HG03565 (cell line): ENCODE results near the gene RAB44.

ENCODE experiments used
- ATAC-seq: cut with Tn5 transposase; IDR thresholded peaks from one replicate; pipeline ENCODE4 v1.9.1; 2021; ENCODE audit warnings: mild to moderate bottlenecking, moderate library complexity; ENCODE audit not compliant: unreplicated experiment

RAB44 gene

GRCh38 chr6:36685166-36685924, 12.3 kb upstream of the RAB44 start:
- no peak for ATAC-seq

GRCh38 chr6:36685926-36686667, 11.5 kb upstream of the RAB44 start:
- no peak for ATAC-seq

GRCh38 chr6:36686668-36687513, 10.7 kb upstream of the RAB44 start:
- no peak for ATAC-seq

GRCh38 chr6:36688063-36688738, 9.4 kb upstream of the RAB44 start:
- no peak for ATAC-seq

- no peak for ATAC-seq
Observed at GRCh38 chr6:36688739-36689075, 8.9 kb upstream of the RAB44 start.

GRCh38 chr6:36691011-36691410, 6.6 kb upstream of the RAB44 start:
- no peak for ATAC-seq

GRCh38 chr6:36691612-36692011, 6.0 kb upstream of the RAB44 start:
- no peak for ATAC-seq

GRCh38 chr6:36692220-36692619, 5.4 kb upstream of the RAB44 start:
- peak; percentile 41 for ATAC-seq

GRCh38 chr6:36692861-36693702, 4.5 kb upstream of the RAB44 start:
- ATAC-seq: no peak

- no peak for ATAC-seq
Observed at GRCh38 chr6:36694616-36695015, 3.0 kb upstream of the RAB44 start.

GRCh38 chr6:36695414-36695813, 2.2 kb upstream of the RAB44 start:
- no peak for ATAC-seq

- ATAC-seq: no peak
Observed at GRCh38 chr6:36698196-36698595, 570 bp downstream of the RAB44 start.

GRCh38 chr6:36698871-36699271, 1.2 kb downstream of the RAB44 start:
- ATAC-seq: no peak

GRCh38 chr6:36699348-36699747, 1.7 kb downstream of the RAB44 start:
- no peak for ATAC-seq

GRCh38 chr6:36700071-36700812, 2.6 kb downstream of the RAB44 start:
- ATAC-seq: no peak

- ATAC-seq: no peak
Observed at GRCh38 chr6:36700831-36701230, 3.2 kb downstream of the RAB44 start.

GRCh38 chr6:36701401-36701991, 3.9 kb downstream of the RAB44 start:
- ATAC-seq: no peak

GRCh38 chr6:36702656-36703055, 5.0 kb downstream of the RAB44 start:
- no peak for ATAC-seq

GRCh38 chr6:36703081-36703606, 5.5 kb downstream of the RAB44 start:
- ATAC-seq: no peak
